Measurements from ENCODE around the gene SETBP1. TPM values are rescaled to one million over a fixed set of nuclear protein-coding genes. Genes with fewer than 3 reads are reported as not detected.

The SETBP1 gene
- total and polyA plus RNA-seq, 2 of the 8 experiments (the other 6 are each of a cell fraction or from before 2014, with no cell fraction given) = 2.0 to 6.5 TPM

DNA sequence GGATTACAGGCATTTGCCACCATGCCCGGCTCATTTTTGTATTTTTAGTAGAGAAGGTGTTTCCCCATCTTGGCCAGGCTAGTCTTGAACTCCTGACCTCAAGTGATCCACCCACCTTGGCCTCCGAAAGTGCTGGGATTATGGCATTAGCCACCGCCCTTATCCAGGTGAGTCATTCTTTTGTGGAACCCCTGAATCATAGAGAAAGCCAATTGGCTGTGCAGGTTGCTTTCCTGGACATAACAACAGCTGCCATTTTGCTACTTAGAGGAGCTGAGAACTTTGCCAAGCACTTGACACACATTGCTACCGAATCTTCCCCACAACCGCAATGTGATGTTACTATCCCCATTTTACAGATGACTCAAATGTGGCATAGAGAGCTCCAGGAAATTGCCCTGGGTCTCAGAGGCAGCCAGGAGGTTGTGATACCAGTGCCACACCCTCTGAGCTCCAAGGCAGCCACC, 36.0 kb downstream of the SETBP1 start:
- Histone ChIP-seq H4K20me1 (replicated peaks in 1 of 2; ENCODE audit: control insufficient read depth in 1 of 2, insufficient read depth in 2 of 2, low read length in 2 of 2) (no peaks in the 10 kb centered on the region), H3K18ac (ENCODE audit: extremely low read depth, low read length) (no peak overlapping the region), H3K9me3 (ENCODE audit: insufficient read depth in 2 of 2, low read depth in 1 of 2, low read length in 1 of 2) (no peaks in the 10 kb centered on the region), H2AK5ac (ENCODE audit: low read depth, low read length) (no peak overlapping the region), H3K4me3 (ENCODE audit: extremely low read depth in 1 of 4, insufficient read depth in 2 of 4, low read depth in 3 of 4, low read length in 4 of 4) (no peak overlapping the region), H3K23me2 (ENCODE audit: low read depth, low read length) (no peaks in the 10 kb centered on the region), H3K4me1 (replicated peaks in 1 of 4; ENCODE audit: control insufficient read depth in 3 of 4, insufficient read depth in 4 of 4, low read length in 3 of 4) (peaks cover 3 to 14% (median 12%) of the 10 kb centered on the region in 4 experiments), H3K79me2 (ENCODE audit: control insufficient read depth in 1 of 2, insufficient read depth in 2 of 2, low read length in 2 of 2) (no peaks in the 10 kb centered on the region), H3K9ac (replicated peaks in 1 of 4; ENCODE audit: extremely low read depth in 1 of 4, low read depth in 3 of 4, low read length in 3 of 4) (no peak overlapping the region), H4K5ac (ENCODE audit: insufficient read length, low read depth, low read length) (no peak overlapping the region), H2AFZ (ENCODE audit: low read length) (no peak overlapping the region), H3K4ac (replicated peaks; ENCODE audit: insufficient read length, low read depth, low read length) (no peak overlapping the region), H4K91ac (replicated peaks; ENCODE audit: insufficient read length, low read length) (no peak overlapping the region), H3K27ac (ENCODE audit: low read depth, low read length) (no peak overlapping the region), H3K27me3 (replicated peaks in 1 of 4; ENCODE audit: control insufficient read depth in 3 of 4, extremely low read depth in 1 of 4, insufficient read depth in 3 of 4, low read length in 3 of 4) (no peaks in the 10 kb centered on the region), H2BK12ac (ENCODE audit: low read depth, low read length) (no peak overlapping the region), H3K56ac (replicated peaks; ENCODE audit: insufficient read length, low read depth, low read length) (no peak overlapping the region), H3K23ac (ENCODE audit: insufficient read length) (no peak overlapping the region), H2BK5ac (ENCODE audit: low read depth, low read length) (no peak overlapping the region), H3K36me3 (ENCODE audit: control insufficient read depth in 2 of 4, insufficient read depth in 4 of 4, low read length in 3 of 4) (no peaks in the 10 kb centered on the region), H3K4me2 (ENCODE audit: insufficient read depth in 1 of 2, low read depth in 2 of 2, low read length in 2 of 2) (no peak overlapping the region), H2BK15ac (ENCODE audit: low read length) (no peak overlapping the region), H4K8ac (ENCODE audit: extremely low read depth, insufficient read depth, low read length) (no peak overlapping the region), H2BK20ac (ENCODE audit: low read length) (no peak overlapping the region), H3K79me1 (ENCODE audit: low read depth, low read length) (no peaks in the 10 kb centered on the region), H2BK120ac (replicated peaks; ENCODE audit: low read depth, low read length) (no peak overlapping the region), H3K14ac (ENCODE audit: insufficient read length) (no peak overlapping the region)
- DNase-seq (ENCODE audit: low read depth in 1 of 2, low spot score in 2 of 2) (no peak), FAIRE-seq (no peak)
- TF ChIP-seq POLR2AphosphoS5 (IDR thresholded peaks at IDR 0.05; ENCODE audit: low read depth, low read length) (no peak), SRF (IDR thresholded peaks at IDR 0.05; ENCODE audit: low read depth, low read length) (no peak)
- TF ChIP-seq, protein P1, sequence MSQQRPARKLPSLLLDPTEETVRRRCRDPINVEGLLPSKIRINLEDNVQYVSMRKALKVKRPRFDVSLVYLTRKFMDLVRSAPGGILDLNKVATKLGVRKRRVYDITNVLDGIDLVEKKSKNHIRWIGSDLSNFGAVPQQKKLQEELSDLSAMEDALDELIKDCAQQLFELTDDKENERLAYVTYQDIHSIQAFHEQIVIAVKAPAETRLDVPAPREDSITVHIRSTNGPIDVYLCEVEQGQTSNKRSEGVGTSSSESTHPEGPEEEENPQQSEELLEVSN (IDR thresholded peaks at IDR 0.05) = no peak
- ChIA-PET POLR2A (ENCODE audit: partially characterized antibody) (no interaction called here), CTCF (ENCODE audit: partially characterized antibody) (no interaction called here)
- 99% methylated on average over 5 of the region's 5 CpGs; no CpG with 5 or more reads in 1 of the 2 experiments for WGBS, 2 experiments (ENCODE audit: extremely low coverage in 1 of 2, insufficient coverage in 1 of 2, insufficient read length in 1 of 2, insufficient replicate concordance in 2 of 2, low coverage in 1 of 2, low lambda C conversion rate in 2 of 2, missing lambda C conversion rate in 1 of 2)

Data from H1 (cell line).